Trophoblast cell (in vitro differentiated cells and primary cell): ENCODE results near the gene SNTG2.
A peak's percentile ranks its signal among the peaks of the same experiment; 100 is the strongest.

Experiments
- DNase-seq, 2 donors: peaks; one replicate each; pipeline ENCODE4 v3.0.0-alpha.2; 2016
- H2AFZ ChIP-seq: 2 replicates; pipeline ENCODE4 v1.6.1; 2013; ENCODE audit warnings: low read length, moderate library complexity, mild to moderate bottlenecking; ENCODE audit not compliant: insufficient read depth, poor library complexity
- H2AK5ac ChIP-seq: 2 replicates; pipeline ENCODE4 v1.6.1; 2013; ENCODE audit warnings: mild to moderate bottlenecking, low read length
- H2BK120ac ChIP-seq: 2 replicates; pipeline ENCODE4 v1.6.1; 2013; ENCODE audit warnings: low read length, mild to moderate bottlenecking, moderate library complexity; ENCODE audit not compliant: insufficient read depth, poor library complexity
- H2BK12ac ChIP-seq: 2 replicates; pipeline ENCODE4 v1.6.1; 2013; ENCODE audit warnings: mild to moderate bottlenecking, low read length, moderate library complexity
- H2BK5ac ChIP-seq: 2 replicates; pipeline ENCODE4 v1.6.1; 2013; ENCODE audit warnings: low read length, low read depth, moderate library complexity, mild to moderate bottlenecking; ENCODE audit not compliant: poor library complexity
- H3K14ac ChIP-seq: 2 replicates; pipeline ENCODE4 v1.6.1; 2013; ENCODE audit warnings: mild to moderate bottlenecking, low read length
- H3K18ac ChIP-seq: 2 replicates; pipeline ENCODE4 v1.6.1; 2013; ENCODE audit warnings: mild to moderate bottlenecking, low read length
- H3K23ac ChIP-seq: 2 replicates; pipeline ENCODE4 v1.6.1; 2013; ENCODE audit warnings: low read length
- H3K27ac ChIP-seq: 2 replicates; pipeline ENCODE4 v1.5.1; 2013; ENCODE audit warnings: low read depth, mild to moderate bottlenecking, inconsistent platforms, low read length, moderate library complexity
- H3K27me3 ChIP-seq: 2 replicates; pipeline ENCODE4 v1.6.1; 2013; ENCODE audit warnings: inconsistent platforms, mild to moderate bottlenecking, low read length, moderate library complexity; ENCODE audit not compliant: insufficient read depth
- H3K36me3 ChIP-seq, 2 experiments: 1 replicate in 1 of 2; 2 replicates in 1 of 2; pipeline ENCODE4 v1.6.1; 2013; ENCODE audit warnings: low read length in 2 of 2, mild to moderate bottlenecking in 2 of 2, moderate library complexity in 1 of 2; ENCODE audit not compliant: insufficient read depth in 2 of 2, control insufficient read depth in 1 of 2
- H3K4ac ChIP-seq: 2 replicates; pipeline ENCODE4 v1.6.1; 2013; ENCODE audit warnings: low read depth, mild to moderate bottlenecking, low read length, moderate library complexity
- H3K4me1 ChIP-seq, 2 experiments: 1 replicate in 1 of 2; 2 replicates in 1 of 2; pipeline ENCODE4 v1.6.1; 2013; ENCODE audit warnings: low read length in 2 of 2, mild to moderate bottlenecking in 2 of 2, moderate library complexity in 1 of 2; ENCODE audit not compliant: insufficient read depth in 2 of 2, control insufficient read depth in 1 of 2
- H3K4me2 ChIP-seq: 2 replicates; pipeline ENCODE4 v1.6.1; 2013; ENCODE audit warnings: inconsistent platforms, mild to moderate bottlenecking, low read length, moderate library complexity
- H3K4me3 ChIP-seq: 2 replicates; pipeline ENCODE4 v1.5.1; 2013; ENCODE audit warnings: mild to moderate bottlenecking, low read depth, low read length, inconsistent platforms
- H3K79me1 ChIP-seq: one replicate; pipeline ENCODE4 v1.6.1; 2013; ENCODE audit warnings: low read length
- H3K79me2 ChIP-seq: 2 replicates; pipeline ENCODE4 v1.6.1; 2013; ENCODE audit warnings: low read length, mild to moderate bottlenecking; ENCODE audit not compliant: control insufficient read depth, insufficient read depth, poor library complexity
- H3K9ac ChIP-seq: 2 replicates; pipeline ENCODE4 v1.6.1; 2013; ENCODE audit warnings: mild to moderate bottlenecking, low read length
- H3K9me3 ChIP-seq: 2 replicates; pipeline ENCODE4 v1.6.1; 2013; ENCODE audit warnings: low read depth, mild to moderate bottlenecking, control low read depth, inconsistent platforms, low read length; ENCODE audit not compliant: insufficient read depth
- H4K12ac ChIP-seq: 2 replicates; pipeline ENCODE4 v1.6.1; 2013; ENCODE audit warnings: low read depth, mild to moderate bottlenecking, low read length, moderate library complexity
- H4K8ac ChIP-seq: 2 replicates; pipeline ENCODE4 v1.6.1; 2013; ENCODE audit warnings: low read depth, mild to moderate bottlenecking, low read length, moderate library complexity
- H4K91ac ChIP-seq: one replicate; pipeline ENCODE4 v1.6.1; 2013; ENCODE audit warnings: low read depth, mild to moderate bottlenecking, low read length, moderate library complexity
- WGBS: extraction: QIAGEN DNeasy Blood & Tissue Kit; methylation state at CpG from one replicate; pipeline ENCODE4 v1.1.7; 2013; ENCODE audit warnings: missing lambda C conversion rate; ENCODE audit not compliant: insufficient read length, insufficient coverage; ENCODE audit errors: extremely low coverage; 5-methylcytosine and 5-hydroxymethylcytosine counted together

Gene SNTG2

GRCh38 chr2:930935-931334 is 19.7 kb upstream of the SNTG2 start:
- Histone ChIP-seq H3K18ac (no peak overlapping the region), H3K27me3 (no peaks in the 10 kb centered on the region), H3K79me2 (no peaks in the 10 kb centered on the region), H3K36me3 (no peaks in the 10 kb centered on the region), H3K14ac (no peak overlapping the region), H3K4me3 (no peak overlapping the region), H2BK120ac (no peak overlapping the region), H3K4me2 (no peak overlapping the region), H2BK5ac (no peak overlapping the region), H3K9ac (no peak overlapping the region), H4K8ac (no peak overlapping the region), H3K9me3 (no peaks in the 10 kb centered on the region), H3K23ac (no peak overlapping the region), H3K4me1 (no peaks in the 10 kb centered on the region), H3K4ac (no peak overlapping the region), H2AK5ac (no peak overlapping the region), H2AFZ (no peak overlapping the region), H2BK12ac (no peak overlapping the region), H4K12ac (no peak overlapping the region), H4K91ac (no peak overlapping the region), H3K79me1 (no peaks in the 10 kb centered on the region), H3K27ac (no peak overlapping the region)
- WGBS = no CpG with 5 or more reads among the region's 4 CpGs
- no peak for DNase-seq

DNA sequence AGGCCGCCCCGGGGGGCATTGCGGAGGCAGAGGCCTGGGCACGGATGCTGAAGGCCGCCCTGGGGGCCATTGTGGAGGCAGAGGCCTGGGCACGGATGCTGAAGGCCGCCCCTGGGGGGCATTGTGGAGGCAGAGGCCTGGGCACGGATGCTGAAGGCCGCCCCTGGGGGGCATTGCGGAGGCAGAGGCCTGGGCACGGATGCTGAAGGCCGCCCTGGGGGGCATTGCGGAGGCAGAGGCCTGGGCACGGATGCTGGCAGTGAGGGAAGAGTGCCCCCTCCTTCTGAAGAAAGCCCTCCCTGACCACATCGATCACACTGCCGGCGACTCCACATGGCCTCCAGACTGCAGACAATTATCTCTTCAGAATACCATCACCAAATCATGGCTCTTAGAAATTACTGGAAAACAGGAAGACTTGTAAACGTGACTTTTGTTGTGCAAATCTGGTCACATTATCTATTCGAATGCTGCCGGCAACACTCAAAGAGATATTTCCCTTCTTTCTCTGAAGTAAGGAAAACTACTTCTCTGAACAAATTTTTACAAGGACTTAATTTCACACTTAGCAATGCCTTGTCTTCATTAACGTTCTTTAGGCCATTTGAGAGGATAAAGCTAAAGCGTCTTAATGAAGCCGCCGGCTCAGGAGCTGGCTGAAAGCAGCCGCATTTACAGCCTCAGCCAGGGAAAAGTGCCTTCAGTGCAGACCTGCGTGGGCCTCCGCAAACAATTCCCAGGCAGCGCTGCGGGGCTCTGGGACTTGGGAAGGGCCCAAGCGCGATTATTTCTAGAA is 18.1 kb upstream of the SNTG2 start:
- Histone ChIP-seq H2AFZ (no peak overlapping the region), H2BK12ac (no peak overlapping the region), H3K79me2 (no peaks in the 10 kb centered on the region), H3K27ac (no peak overlapping the region), H4K12ac (no peak overlapping the region), H4K91ac (no peak overlapping the region), H3K9me3 (peaks cover 3% of the 10 kb centered on the region), H3K18ac (no peak overlapping the region), H4K8ac (no peak overlapping the region), H2BK5ac (no peak overlapping the region), H3K4ac (no peak overlapping the region), H3K4me2 (no peak overlapping the region), H3K23ac (no peak overlapping the region), H2BK120ac (no peak overlapping the region), H2AK5ac (no peak overlapping the region), H3K4me3 (no peak overlapping the region), H3K79me1 (no peaks in the 10 kb centered on the region), H3K27me3 (no peaks in the 10 kb centered on the region), H3K9ac (no peak overlapping the region), H3K36me3 (no peaks in the 10 kb centered on the region), H3K14ac (no peak overlapping the region), H3K4me1 (no peaks in the 10 kb centered on the region)
- DNase-seq = no peak
- no CpG with 5 or more reads among the region's 31 CpGs for WGBS

DNA sequence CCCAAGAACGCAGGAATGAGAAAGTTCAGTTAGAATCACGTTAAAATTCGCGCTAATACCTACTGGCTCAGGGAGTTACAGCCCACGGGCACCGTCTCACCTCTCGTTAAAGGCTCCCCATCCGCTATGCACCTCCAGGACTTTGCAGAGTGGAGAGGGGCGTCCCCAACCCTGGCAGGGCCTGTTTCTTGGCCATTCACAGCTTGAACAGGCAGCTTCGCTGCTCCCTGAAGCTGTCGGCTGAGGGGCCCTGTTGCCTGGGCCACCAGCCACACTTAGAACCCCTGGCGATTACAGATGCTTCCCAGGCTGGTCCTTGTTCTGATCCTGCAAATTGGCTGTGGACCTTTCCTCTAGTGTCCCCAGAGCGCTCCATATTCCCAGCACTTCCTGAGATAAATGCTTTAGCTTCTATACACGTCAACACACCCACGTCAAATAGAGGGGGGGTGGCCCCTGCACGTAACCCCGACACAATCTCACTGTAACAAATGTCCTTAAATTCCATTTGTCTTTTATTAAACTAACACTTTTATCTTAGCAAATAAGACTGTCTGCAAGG is 16.8 kb upstream of the SNTG2 start:
- Histone ChIP-seq H2AK5ac (no peak overlapping the region), H4K8ac (no peak overlapping the region), H3K4me3 (no peak overlapping the region), H3K9me3 (peaks cover 4% of the 10 kb centered on the region), H2BK12ac (no peak overlapping the region), H3K4ac (no peak overlapping the region), H3K4me1 (no peaks in the 10 kb centered on the region), H2BK120ac (no peak overlapping the region), H2AFZ (no peak overlapping the region), H3K79me1 (no peaks in the 10 kb centered on the region), H3K23ac (no peak overlapping the region), H2BK5ac (no peak overlapping the region), H4K91ac (no peak overlapping the region), H3K4me2 (no peak overlapping the region), H3K36me3 (no peaks in the 10 kb centered on the region), H3K79me2 (no peaks in the 10 kb centered on the region), H4K12ac (no peak overlapping the region), H3K27me3 (no peaks in the 10 kb centered on the region), H3K9ac (no peak overlapping the region), H3K18ac (no peak overlapping the region), H3K14ac (no peak overlapping the region), H3K27ac (no peak overlapping the region)
- no peak for DNase-seq
- no CpG with 5 or more reads among the region's 17 CpGs for WGBS

- H3K4me2 ChIP-seq = no peak overlapping the region
- no CpG with 5 or more reads among the region's 15 CpGs for WGBS
- peak overlapping the region; percentile 26 for H3K4me3 ChIP-seq
Measured at GRCh38 chr2:937530-937929, 13.1 kb upstream of the SNTG2 start.

More at GRCh38 chr2:937530-937929, 13.1 kb upstream of the SNTG2 start:
- H4K12ac ChIP-seq = no peak overlapping the region
- H2BK12ac ChIP-seq = no peak overlapping the region
- H4K91ac ChIP-seq = no peak overlapping the region
- H3K9me3 ChIP-seq = peaks cover 4% of the 10 kb centered on the region
- no peak overlapping the region for H3K27ac ChIP-seq
- no peaks in the 10 kb centered on the region for H3K27me3 ChIP-seq
- H2BK120ac ChIP-seq = no peak overlapping the region
- H2AFZ ChIP-seq = no peak overlapping the region
- peak; percentile 77 to 87 for DNase-seq
- no peaks in the 10 kb centered on the region for H3K79me1 ChIP-seq
- H3K36me3 ChIP-seq = no peaks in the 10 kb centered on the region
- no peaks in the 10 kb centered on the region for H3K79me2 ChIP-seq
- no peak overlapping the region for H4K8ac ChIP-seq
- H2AK5ac ChIP-seq = no peak overlapping the region
- no peaks in the 10 kb centered on the region for H3K4me1 ChIP-seq
- H3K18ac ChIP-seq = no peak overlapping the region
- H3K4ac ChIP-seq = no peak overlapping the region
- H3K14ac ChIP-seq = no peak overlapping the region
- H3K23ac ChIP-seq = no peak overlapping the region
- H3K9ac ChIP-seq = no peak overlapping the region
- no peak overlapping the region for H2BK5ac ChIP-seq
